Measurements from ENCODE around the gene ALKBH1.
"Not testable (repeated sequence)": the region's sequence is repeated elsewhere in the genome, so short reads cannot be mapped to it uniquely, and the experiment has no call there.

Gene ALKBH1

GRCh38 chr14:77673193-77673592 is 34.6 kb downstream of the ALKBH1 start:
- no peak for DNase-seq (ENCODE audit: low read depth, low spot score)

GRCh38 chr14:77667331-77667730 is 40.5 kb downstream of the ALKBH1 start:
- no peak for DNase-seq (ENCODE audit: low read depth, low spot score)

DNA sequence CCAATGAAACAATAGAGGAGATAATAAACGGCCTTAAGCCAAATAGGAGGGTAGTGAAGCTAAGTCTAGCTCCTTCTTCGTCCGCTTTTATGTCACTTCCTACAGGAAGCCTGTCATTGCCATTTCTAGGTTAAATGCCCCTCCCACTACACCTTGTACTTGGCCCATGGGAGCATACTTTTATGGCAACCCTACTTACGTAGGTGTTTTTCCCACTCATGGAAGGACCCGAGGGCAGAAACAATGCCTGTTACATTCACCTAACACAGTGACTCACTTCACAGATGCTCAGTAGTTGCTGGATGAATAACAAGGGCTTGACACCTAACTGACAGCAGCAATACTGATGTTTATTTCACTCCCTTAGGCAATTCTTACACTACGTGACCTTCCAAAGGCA is 44.5 kb downstream of the ALKBH1 start:
- no peak for DNase-seq (ENCODE audit: low read depth, low spot score)

DNA sequence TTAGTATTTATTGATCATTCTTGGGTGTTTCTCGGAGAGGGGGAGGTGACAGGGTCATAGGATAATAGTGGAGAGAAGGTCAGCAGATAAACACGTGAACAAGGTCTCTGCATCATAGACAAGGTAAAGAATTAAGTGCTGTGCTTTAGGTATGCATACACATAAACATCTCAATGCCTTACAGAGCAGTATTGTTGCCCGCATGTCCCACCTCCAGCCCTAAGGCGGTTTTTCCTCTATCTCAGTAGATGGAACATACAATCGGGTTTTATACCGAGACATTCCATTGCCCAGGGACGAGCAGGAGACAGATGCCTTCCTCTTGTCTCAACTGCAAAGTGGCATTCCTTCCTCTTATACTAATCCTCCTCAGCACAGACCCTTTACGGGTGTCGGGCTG is 46.3 kb downstream of the ALKBH1 start:
- DNase-seq (ENCODE audit: low read depth, low spot score): not testable (repeated sequence)

- DNase-seq (ENCODE audit: low read depth, low spot score): no peak
Observed at GRCh38 chr14:77660754-77661153, 47.1 kb downstream of the ALKBH1 start.

- DNase-seq (ENCODE audit: low read depth, low spot score): no peak
Observed at GRCh38 chr14:77659831-77660230, 48.0 kb downstream of the ALKBH1 start.

DNA sequence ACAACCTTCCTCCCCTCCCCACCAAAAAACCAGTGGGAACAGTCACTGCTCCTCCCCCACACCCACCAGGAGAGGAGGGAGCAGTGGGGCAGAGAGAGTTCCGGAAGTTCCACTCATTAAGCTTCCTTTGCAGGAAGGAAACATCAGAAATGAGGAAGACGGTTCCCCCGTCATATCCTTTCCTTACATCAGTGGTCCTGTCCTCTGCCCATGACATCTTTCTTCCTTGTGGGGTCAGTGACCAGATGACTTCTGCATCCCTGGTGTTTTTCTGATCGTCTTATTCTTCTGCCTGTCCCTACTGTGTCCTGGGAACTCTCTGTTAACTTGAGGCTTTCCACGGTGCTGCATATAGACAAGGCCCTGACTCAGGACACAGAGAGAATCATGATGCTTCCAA is 50.5 kb downstream of the ALKBH1 start:
- no peak for DNase-seq (ENCODE audit: low read depth, low spot score)

DNA sequence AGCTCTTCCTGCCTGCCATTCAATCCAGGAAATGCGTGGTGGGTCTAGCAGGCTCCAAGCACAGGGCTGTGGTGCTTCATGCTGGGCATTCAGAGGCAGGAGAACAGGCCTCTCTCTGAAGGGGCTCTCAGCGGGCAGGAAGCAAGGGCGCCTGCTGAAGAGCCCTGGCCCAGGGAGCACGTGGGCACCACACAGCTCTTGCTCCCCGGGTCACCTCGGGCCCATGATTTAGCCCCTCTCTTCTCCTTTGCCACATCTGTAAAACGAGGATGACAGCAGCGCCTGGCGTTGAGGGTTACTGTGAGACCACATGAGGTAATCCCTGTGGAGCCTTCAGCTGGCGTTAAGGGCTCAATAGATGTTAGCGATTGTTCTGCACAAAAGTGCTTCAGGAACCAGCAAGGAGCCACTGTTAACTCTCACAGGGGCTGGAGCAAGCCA is 53.8 kb downstream of the ALKBH1 start:
- no peak for DNase-seq (ENCODE audit: low read depth, low spot score)

DNA sequence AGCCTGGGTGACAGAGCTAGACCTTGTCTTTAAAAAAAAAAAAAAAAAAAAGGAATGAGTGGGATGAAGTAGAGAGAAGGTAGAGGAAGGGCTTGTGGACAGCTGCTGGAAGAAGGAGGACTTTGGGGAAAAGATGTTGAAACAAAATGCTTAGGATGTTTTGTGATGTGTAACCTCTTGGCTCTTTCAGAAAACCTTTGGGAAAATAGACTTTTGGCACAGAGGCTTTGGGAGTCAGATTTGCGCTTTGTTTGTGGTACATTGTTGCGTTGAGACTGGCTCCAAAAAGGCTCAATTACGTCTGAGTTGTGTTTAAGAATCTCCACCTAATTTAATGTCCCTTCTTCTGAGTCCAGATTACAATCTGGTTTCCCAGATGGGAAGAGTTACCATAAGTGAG is 58.5 kb downstream of the ALKBH1 start:
- no peak for DNase-seq (ENCODE audit: low read depth, low spot score)

DNA sequence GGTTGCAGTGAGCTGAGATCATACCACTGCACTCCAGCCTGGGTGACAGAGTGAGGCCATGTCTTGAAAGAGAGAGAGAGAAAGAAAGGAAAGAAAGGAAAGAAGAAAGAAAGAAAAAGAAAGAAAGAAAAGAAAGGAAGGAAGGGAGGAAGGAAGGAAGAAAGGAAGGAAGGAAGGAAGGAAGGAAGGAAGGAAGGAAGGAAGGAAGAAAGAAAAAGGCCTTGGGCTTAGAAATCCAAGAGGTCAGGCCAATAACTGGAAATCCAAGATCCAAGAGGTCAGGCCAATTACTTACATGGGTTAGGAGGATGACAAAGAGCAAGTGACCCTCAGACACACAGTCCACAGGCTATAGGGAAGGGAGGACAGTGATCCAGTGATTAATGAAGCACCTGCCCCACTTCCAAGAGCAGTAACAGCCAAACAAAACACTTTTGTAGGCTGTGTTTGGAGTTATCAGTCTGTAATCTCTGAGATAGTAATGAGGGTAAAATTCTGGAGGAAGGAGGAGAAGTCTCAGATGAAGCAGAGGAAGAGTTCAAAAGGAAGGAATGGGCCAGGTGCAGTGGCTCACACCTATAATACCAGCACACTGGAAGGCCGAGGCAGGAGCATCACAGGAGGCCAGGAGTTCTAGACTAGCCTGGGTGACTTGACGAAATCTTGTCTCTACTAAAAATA is 59.2 kb downstream of the ALKBH1 start:
- DNase-seq (ENCODE audit: low read depth, low spot score): no peak

GRCh38 chr14:77647853-77648252 is 60.0 kb downstream of the ALKBH1 start:
- no peak for DNase-seq (ENCODE audit: low read depth, low spot score)

DNA sequence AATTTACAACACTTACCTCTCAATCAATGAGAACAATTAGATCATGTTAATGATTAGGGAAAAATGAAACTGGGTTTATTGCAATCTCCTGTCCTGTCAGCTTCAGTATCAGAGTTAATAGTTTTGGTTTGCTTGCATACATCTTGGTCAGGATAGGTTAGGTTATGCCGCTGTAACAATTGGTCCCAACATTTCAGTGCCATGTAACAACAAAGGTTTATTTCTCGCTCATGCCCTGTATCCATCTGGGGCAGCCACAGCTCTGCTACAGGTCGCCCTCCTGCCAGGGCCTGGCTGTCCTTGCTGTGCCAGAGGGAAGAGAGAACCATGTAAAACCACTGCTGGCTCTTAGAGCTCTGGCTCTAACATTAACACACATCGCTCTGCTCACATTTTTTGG is 60.9 kb downstream of the ALKBH1 start:
- DNase-seq (ENCODE audit: low read depth, low spot score): no peak

DNA sequence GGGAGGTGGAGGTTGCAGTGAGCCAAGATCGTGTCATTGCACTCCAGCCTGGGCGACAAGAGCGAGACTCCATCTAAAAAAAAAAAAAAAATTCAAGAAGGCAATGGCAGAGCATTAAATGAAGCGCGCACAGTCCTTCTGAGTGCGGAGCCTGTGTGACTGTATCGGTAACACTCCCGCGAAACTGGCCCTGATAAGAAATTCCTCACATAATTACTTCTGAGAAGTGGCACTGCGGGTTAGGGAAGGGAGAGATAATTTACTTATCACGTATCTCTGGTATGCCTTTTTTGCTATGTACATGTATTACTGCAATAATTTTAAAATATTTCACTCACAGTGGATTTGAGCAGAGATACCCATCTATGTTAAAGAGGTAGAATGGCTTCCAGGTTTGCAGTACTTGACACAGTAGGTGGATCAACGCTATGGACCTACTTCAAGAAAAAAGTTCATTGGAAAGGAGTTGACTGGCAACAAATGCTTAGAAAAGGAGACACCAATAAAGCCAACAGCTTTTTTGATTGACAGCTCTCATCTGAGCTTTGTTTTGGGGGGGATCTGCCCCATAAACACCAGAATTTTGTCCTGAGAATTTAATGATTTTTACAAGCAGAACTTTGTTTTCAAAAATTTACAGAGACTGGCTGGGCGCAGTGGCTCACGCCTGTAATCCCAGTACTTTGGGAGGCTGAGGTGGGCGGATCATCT is 62.1 kb downstream of the ALKBH1 start:
- DNase-seq (ENCODE audit: low read depth, low spot score): no peak

- no peak for DNase-seq (ENCODE audit: low read depth, low spot score)
Observed at GRCh38 chr14:77642407-77642806, 65.4 kb downstream of the ALKBH1 start.

GRCh38 chr14:77641534-77642341 is 66.1 kb downstream of the ALKBH1 start:
- DNase-seq (ENCODE audit: low read depth, low spot score): no peak

DNA sequence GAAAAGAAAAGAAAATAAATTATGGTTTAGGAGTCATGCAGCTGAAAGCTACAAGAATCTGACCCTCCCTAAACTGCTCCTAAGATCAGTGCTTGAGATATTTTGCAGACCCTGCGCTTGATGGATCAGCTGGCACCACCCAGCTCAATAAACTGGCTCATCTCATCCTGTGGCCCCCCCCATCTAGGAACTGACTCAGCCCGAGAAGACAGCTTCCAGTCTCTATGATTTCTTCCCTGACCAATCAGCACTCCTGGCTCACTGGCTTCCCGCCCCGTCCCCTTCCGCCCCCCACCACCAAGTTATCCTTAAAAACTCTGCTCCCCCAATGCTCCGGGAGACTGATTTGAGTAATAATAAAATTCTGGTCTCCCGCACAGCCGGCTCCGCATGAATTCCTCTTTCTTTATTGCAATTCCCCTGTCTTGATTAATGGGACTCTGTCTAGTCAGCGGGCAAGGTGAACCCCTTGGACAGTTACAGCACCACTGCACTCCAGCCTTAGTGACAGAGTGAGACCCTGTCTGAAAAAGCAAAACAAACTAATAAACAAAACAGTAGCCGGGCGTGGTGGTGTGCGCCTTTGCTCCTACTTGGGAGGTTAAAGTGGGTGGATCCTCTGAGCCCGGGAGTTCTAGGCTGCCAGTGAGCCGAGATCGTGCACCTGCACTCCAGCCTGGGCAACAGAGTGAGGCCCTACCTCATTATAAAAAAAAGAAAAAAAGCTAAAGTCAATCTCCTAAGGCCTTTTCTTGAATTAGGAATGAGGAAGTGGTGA is 66.9 kb downstream of the ALKBH1 start:
- DNase-seq (ENCODE audit: low read depth, low spot score): no peak

- DNase-seq (ENCODE audit: low read depth, low spot score): no peak
Observed at GRCh38 chr14:77638771-77639171, 69.1 kb downstream of the ALKBH1 start.

DNA sequence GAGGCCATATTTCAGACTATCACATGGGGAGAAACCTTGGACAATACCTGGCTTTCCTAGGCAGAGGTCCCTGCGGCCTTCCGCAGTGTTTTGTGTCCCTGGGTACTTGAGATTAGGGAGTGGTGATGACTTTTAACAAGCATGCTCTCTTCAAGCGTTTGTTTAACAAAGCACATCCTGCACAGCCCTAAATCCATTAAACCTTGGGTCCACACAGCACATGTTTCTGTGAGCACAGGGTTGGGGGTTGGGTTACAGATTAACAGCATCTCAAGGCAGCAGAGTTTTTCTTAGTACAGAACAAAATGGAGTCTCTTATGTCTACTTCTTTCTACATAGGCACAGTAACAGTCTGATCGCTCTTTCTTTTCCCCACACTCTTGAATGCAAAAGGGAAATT is 72.0 kb downstream of the ALKBH1 start:
- not testable (repeated sequence) for DNase-seq (ENCODE audit: low read depth, low spot score)

DNA sequence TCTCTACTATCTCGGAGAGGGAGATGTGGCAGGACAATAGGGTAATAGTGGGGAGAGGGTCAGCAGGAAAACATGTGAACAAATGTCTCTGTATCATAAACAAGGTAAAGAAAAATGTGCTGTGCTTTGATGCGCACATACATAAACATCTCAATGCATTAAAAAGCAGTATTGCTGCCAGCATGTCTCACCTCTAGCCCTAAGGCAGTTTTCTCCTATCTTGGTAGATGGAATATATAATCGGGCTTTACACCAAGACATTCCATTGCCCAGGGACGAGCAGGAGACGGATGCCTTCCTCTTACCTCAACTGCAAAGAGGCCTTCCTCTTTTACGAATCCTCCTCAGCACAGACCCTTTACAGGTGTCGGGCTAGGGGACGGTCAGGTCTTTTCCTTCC is 72.4 kb downstream of the ALKBH1 start:
- not testable (repeated sequence) for DNase-seq (ENCODE audit: low read depth, low spot score)

DNA sequence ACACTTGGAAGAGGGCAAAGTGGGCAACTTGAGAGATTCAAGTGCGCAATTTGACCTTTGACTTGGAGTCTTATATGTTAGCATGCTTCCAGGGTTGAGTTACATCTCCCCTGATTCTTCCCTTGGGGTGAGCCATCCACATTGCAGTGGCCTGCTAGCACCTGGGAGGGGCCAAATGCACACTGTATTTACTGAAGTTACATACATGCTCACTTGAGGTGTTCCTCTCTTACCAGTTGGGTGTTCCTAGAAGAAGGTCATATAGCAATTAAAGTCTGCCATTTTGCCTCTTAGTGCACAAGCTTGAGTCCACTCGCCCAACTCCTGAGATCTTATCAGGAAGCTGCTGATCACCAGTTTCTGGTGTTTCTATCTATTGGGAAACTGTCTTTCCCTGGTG is 77.7 kb downstream of the ALKBH1 start:
- DNase-seq (ENCODE audit: low read depth, low spot score): no peak

- DNase-seq (ENCODE audit: low read depth, low spot score): no peak
Observed at GRCh38 chr14:77625360-77625759, 82.5 kb downstream of the ALKBH1 start.

DNA sequence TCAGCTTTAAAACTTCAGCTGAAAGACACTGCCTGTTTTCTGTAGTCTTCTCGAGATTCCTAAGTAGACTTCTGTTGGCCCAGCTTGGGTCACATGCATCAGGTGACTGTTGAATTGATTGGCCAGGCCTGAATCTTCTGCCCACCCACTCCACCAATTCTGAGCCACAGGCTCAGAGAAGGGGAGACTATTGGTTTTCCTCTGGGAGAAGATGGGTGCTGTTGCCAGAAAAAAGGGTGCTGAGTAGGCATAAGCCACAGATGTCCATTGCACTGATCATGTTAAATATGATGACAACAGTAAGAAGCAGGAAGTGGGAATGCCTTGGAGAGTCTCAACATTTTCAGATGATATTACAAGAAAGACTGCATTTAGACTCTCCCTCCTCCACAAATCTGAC is 84.6 kb downstream of the ALKBH1 start:
- no peak for DNase-seq (ENCODE audit: low read depth, low spot score)
